Ascending aorta (tissue), 2 donors: Measurements from ENCODE around the gene XXYLT1. TPM values are rescaled to one million over a fixed set of nuclear protein-coding genes. Genes with fewer than 3 reads are reported as not detected.
A peak's percentile ranks its signal among the peaks of the same experiment; 100 is the strongest.

Experiments
- DNase-seq, 2 donors: peaks; one replicate each; pipeline ENCODE4 v3.0.0-alpha.2; 2019; ENCODE audit warnings: low spot score in 2 of 2
- H3K27ac ChIP-seq, 2 donors: fragments of 200-600 bp; sonication (generic); one replicate each; pipeline ENCODE4 v1.5.1; 2016 to 2017; ENCODE audit warnings: mild to moderate bottlenecking in 1 of 2
- H3K27me3 ChIP-seq: fragments of 200-600 bp; sonication (generic); one replicate; pipeline ENCODE4 v1.5.1; 2017
- H3K36me3 ChIP-seq, 2 donors: fragments of 200-600 bp; sonication (generic); one replicate each; pipeline ENCODE4 v1.5.1; 2016
- H3K4me1 ChIP-seq, 2 donors: fragments of 200-600 bp; sonication (generic); one replicate each; pipeline ENCODE4 v1.5.1; 2016 to 2017; ENCODE audit warnings: mild to moderate bottlenecking in 1 of 2
- H3K4me3 ChIP-seq, 2 donors: fragments of 200-600 bp; sonication (generic); one replicate each; pipeline ENCODE4 v1.5.1; 2016 to 2017; ENCODE audit warnings: mild to moderate bottlenecking in 1 of 2
- H3K9me3 ChIP-seq, 2 donors: fragments of 200-600 bp; sonication (generic); one replicate each; pipeline ENCODE4 v1.5.1; 2016
- intact Hi-C: fragments of 100-400 bp; cut with DNase I; formaldehyde crosslinking; loops from one replicate; pipeline ENCODE4 v1.15.1; 2023
- total RNA-seq: library from RNA; depleted of rRNA; stranded (reverse); fragments of >200 nt; gene quantifications from one replicate; pipeline ENCODE4 v1.1.0, GENCODE V29; 2016
- TF ChIP-seq, protein P1 (sequence below), 3 experiments: fragments of 200-600 bp in 2 of 3; fragments of 450-650 bp in 1 of 3; sonication (generic) in 2 of 3; IDR thresholded peaks; one replicate each; pipeline ENCODE4 v1.5.1; 2016 to 2019; ENCODE audit warnings: antibody characterized with exemption in 3 of 3, mild to moderate bottlenecking in 1 of 3, moderate library complexity in 1 of 3

Gene XXYLT1
- total RNA-seq, 1 donor from 2014 or later, result 41.0 TPM

GRCh38 chr3:195265363-195265976 lies 5.5 kb downstream of the XXYLT1 start:
- H3K4me1 ChIP-seq, result peaks cover 0 to 11% of the 10 kb centered on the region in 2 donors
- H3K9me3 ChIP-seq, result no peaks in the 10 kb centered on the region
- intact Hi-C loops, result loop anchor here (10.0 kb wide), 1 partner anchor 501 kb away; no protein-coding TSS in a partner anchor
- H3K27ac ChIP-seq, result no peak overlapping the region
- no peak overlapping the region for H3K4me3 ChIP-seq
- no peaks in the 10 kb centered on the region for H3K27me3 ChIP-seq
- no peak for DNase-seq
- TF ChIP-seq, protein P1, sequence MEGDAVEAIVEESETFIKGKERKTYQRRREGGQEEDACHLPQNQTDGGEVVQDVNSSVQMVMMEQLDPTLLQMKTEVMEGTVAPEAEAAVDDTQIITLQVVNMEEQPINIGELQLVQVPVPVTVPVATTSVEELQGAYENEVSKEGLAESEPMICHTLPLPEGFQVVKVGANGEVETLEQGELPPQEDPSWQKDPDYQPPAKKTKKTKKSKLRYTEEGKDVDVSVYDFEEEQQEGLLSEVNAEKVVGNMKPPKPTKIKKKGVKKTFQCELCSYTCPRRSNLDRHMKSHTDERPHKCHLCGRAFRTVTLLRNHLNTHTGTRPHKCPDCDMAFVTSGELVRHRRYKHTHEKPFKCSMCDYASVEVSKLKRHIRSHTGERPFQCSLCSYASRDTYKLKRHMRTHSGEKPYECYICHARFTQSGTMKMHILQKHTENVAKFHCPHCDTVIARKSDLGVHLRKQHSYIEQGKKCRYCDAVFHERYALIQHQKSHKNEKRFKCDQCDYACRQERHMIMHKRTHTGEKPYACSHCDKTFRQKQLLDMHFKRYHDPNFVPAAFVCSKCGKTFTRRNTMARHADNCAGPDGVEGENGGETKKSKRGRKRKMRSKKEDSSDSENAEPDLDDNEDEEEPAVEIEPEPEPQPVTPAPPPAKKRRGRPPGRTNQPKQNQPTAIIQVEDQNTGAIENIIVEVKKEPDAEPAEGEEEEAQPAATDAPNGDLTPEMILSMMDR (IDR thresholded peaks at IDR 0.05), result no peak
- no peaks in the 10 kb centered on the region for H3K36me3 ChIP-seq

DNA sequence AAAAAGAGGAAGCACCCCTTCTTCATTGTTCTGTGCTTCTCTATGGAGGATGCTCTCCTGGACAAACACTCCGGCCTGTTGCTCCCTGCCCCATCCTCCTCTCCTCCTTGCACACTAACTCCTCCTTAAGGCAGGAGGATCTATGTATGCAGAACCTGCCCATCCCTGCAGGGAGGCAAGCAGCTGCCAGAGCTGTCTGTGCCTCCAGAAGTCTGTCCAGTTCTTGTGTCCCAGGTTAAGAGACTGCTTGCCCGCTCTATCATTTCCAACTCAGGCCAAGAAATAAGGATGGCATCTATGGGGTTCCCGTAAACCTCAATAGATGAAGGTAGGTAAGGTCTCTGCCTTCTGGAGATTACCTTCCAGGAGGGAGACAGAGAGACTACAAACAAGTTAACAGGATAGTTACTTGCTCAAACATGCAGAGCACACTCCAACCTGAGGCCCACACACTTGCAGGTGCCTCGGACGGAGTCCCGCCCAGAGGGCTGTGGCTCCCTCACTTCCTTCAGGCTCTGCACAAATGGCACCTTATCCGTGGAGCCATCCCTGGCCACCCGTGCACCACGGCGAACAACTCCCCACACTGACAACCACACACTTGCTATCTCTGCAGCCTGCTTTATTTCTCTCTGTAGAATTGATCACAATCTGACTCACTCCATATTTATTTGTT lies 6.9 kb downstream of the XXYLT1 start:
- DNase-seq, result no peak
- intact Hi-C loops, result loop anchor here (10.0 kb wide), 1 partner anchor 499 kb away; no protein-coding TSS in a partner anchor
- no peaks in the 10 kb centered on the region for H3K36me3 ChIP-seq
- H3K27me3 ChIP-seq, result no peaks in the 10 kb centered on the region
- H3K9me3 ChIP-seq, result no peaks in the 10 kb centered on the region
- H3K4me3 ChIP-seq, result no peak overlapping the region
- H3K27ac ChIP-seq, result no peak overlapping the region
- H3K4me1 ChIP-seq, result peaks cover 0 to 9% of the 10 kb centered on the region in 2 donors
- TF ChIP-seq, protein P1 (IDR thresholded peaks at IDR 0.05), result no peak

- Histone ChIP-seq H3K27ac (no peak overlapping the region), H3K4me1 (peaks cover 0 to 11% of the 10 kb centered on the region in 2 donors), H3K9me3 (no peaks in the 10 kb centered on the region), H3K4me3 (no peak overlapping the region), H3K27me3 (no peaks in the 10 kb centered on the region), H3K36me3 (no peaks in the 10 kb centered on the region)
- TF ChIP-seq, protein P1 (IDR thresholded peaks at IDR 0.05), result no peak
- intact Hi-C loops, result loop anchor here (10.0 kb wide), 1 partner anchor 499 kb away; no protein-coding TSS in a partner anchor
- DNase-seq, result no peak
Measured at GRCh38 chr3:195263193-195263924, 7.6 kb downstream of the XXYLT1 start.

DNA sequence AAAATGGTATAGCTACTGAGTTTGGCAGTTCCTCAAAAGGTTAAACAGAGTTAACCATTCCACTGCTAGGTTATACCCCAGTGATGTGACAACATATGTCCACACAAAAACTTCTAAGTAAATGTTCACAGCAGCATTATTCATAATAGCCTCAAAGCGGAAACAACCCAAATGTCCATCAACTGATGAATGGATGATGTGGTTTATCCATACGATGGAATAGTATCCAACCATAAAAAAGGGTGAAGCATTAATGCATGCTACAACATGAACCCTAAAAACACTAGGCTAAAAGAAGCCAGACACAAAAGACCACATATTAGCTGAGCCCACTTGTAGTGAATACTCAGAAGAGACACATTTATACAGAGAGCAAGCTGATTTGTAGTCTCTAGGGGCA lies 9.0 kb downstream of the XXYLT1 start:
- TF ChIP-seq, protein P1 (IDR thresholded peaks at IDR 0.05), result no peak
- DNase-seq, result no peak
- Histone ChIP-seq H3K9me3 (no peaks in the 10 kb centered on the region), H3K36me3 (no peaks in the 10 kb centered on the region), H3K27ac (no peak overlapping the region), H3K4me1 (peaks cover 0 to 11% of the 10 kb centered on the region in 2 donors), H3K4me3 (no peak overlapping the region), H3K27me3 (no peaks in the 10 kb centered on the region)
- intact Hi-C loops, result loop anchor here (10.0 kb wide), 1 partner anchor 497 kb away; no protein-coding TSS in a partner anchor

DNA sequence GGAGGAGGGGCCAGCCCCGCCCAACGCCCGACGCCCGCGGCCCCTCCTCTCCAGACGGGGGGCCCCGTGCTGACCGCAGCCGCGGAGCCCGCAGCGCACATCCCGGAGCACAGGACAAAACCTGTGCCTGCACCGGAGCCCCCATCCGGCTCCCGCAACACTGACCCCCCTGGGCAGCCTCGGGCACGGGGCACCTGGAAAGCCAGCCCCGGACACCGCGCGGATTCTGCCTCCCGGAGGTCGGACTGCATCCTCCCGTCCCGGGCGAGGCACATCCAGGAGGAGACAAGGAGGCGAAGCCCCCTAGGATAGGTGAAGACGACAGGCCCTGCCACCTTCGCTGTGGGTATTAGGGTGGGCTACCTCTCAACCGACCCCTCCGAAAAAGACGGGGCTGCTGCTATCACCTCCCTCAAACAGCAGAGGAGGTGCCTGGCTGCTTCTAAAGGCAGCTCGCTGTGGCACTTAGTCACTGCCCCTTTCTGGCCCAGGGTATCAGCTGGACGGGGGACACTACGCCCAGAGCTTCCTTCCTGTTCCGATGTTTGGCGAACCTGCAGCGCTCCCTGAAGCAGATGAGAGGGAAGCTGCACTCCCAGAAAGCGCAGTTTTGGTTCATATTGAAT lies 10.6 kb downstream of the XXYLT1 start:
- Histone ChIP-seq H3K27me3 (no peaks in the 10 kb centered on the region), H3K36me3 (no peaks in the 10 kb centered on the region), H3K4me1 (peaks cover 0 to 15% of the 10 kb centered on the region in 2 donors), H3K9me3 (no peaks in the 10 kb centered on the region), H3K4me3 (peak overlapping the region; percentile 77 to 84), H3K27ac (peak overlapping the region; percentile 51 to 80)
- intact Hi-C loops, result loop anchor here (1.0 to 10.0 kb wide), 3 partner anchors 37 to 496 kb away; no protein-coding TSS in a partner anchor
- TF ChIP-seq, protein P1 (IDR thresholded peaks at IDR 0.05), result peak in 1 of 3 experiments; percentile 9
- DNase-seq, result no peak
